K562 (cell line): ENCODE results near the gene VIPR2. TPM values are rescaled to one million over a fixed set of nuclear protein-coding genes. Genes with fewer than 3 reads are reported as not detected.

ENCODE experiments used
- CEBPG ChIP-seq, 3 experiments: fragments of 200-800 bp in 1 of 3; sonication (Bioruptor generic) in 1 of 3; sonication (generic) in 1 of 3; formaldehyde crosslinking in 1 of 3; IDR thresholded peaks in 2 of 3; conservative IDR thresholded peaks in 1 of 3; 2 replicates each; pipeline versions ENCODE4 v1.6.1 to v1.8.0; 2016 to 2022; ENCODE audit warnings: missing compliant biosample characterization in 2 of 3, missing genetic modification characterization in 2 of 3, mild to moderate bottlenecking in 1 of 3, missing genetic modification reagents in 1 of 3
- DNMT1 ChIP-seq: fragments of 450-650 bp; IDR thresholded peaks from 2 replicates; pipeline ENCODE4 v1.6.1; 2016; ENCODE audit warnings: antibody characterized with exemption, mild to moderate bottlenecking
- GATAD2A ChIP-seq: fragments of 450-650 bp; IDR thresholded peaks from 2 replicates; pipeline ENCODE4 v1.6.1; 2017
- HDAC3 ChIP-seq: fragments of 450-650 bp; IDR thresholded peaks from 2 replicates; pipeline ENCODE4 v1.6.1; 2018; ENCODE audit warnings: borderline replicate concordance, mild to moderate bottlenecking, moderate library complexity; ENCODE audit not compliant: partially characterized antibody
- HMG20A ChIP-seq: fragments of 450-650 bp; formaldehyde crosslinking; conservative IDR thresholded peaks from 2 replicates; pipeline ENCODE4 v1.4.0; 2020; ENCODE audit warnings: mild to moderate bottlenecking, mixed read lengths
- L3MBTL2 ChIP-seq: fragments of 450-650 bp; IDR thresholded peaks from 2 replicates; pipeline ENCODE4 v1.6.1; 2016; ENCODE audit warnings: mild to moderate bottlenecking, moderate library complexity
- MEIS2 ChIP-seq: fragments of 450-650 bp; IDR thresholded peaks from 2 replicates; pipeline ENCODE4 v1.6.1; 2014; ENCODE audit warnings: mild to moderate bottlenecking; ENCODE audit not compliant: partially characterized antibody
- MXI1 ChIP-seq: IDR thresholded peaks from 2 replicates; pipeline ENCODE4 v1.6.1; 2011; ENCODE audit warnings: low read depth, mild to moderate bottlenecking, improper control_type of control experiment, low read length
- NR2C1 ChIP-seq, 2 experiments: fragments of 450-650 bp; IDR thresholded peaks; 2 replicates each; pipeline ENCODE4 v1.6.1; 2017; ENCODE audit warnings: mild to moderate bottlenecking in 2 of 2, antibody characterized with exemption in 1 of 2, inconsistent platforms in 1 of 2, missing compliant biosample characterization in 1 of 2, missing genetic modification characterization in 1 of 2
- POLR2H ChIP-seq: IDR thresholded peaks from 2 replicates; pipeline ENCODE4 v1.6.1; 2016; ENCODE audit warnings: missing genetic modification characterization, low read depth, mild to moderate bottlenecking, control low read depth, missing compliant biosample characterization, moderate library complexity
- RBM25 ChIP-seq: fragments of 200-400 bp; formaldehyde crosslinking; IDR thresholded peaks from 2 replicates; pipeline ENCODE4 v1.6.1; 2018; ENCODE audit warnings: low read length, low read depth, moderate library complexity; ENCODE audit not compliant: severe bottlenecking
- RCOR1 ChIP-seq, 2 experiments: IDR thresholded peaks; 2 replicates each; pipeline ENCODE4 v1.6.1; 2012; ENCODE audit warnings: low read depth in 2 of 2, low read length in 2 of 2, borderline replicate concordance in 1 of 2, improper control_type of control experiment in 1 of 2
- SMAD1 ChIP-seq: fragments of 150-350 bp; IDR thresholded peaks from 2 replicates; pipeline ENCODE4 v1.6.1; 2014; ENCODE audit warnings: low read length, low read depth; ENCODE audit not compliant: partially characterized antibody
- SMAD3 ChIP-seq: fragments of 450-650 bp; formaldehyde crosslinking; conservative IDR thresholded peaks from 2 replicates; pipeline ENCODE4 v1.4.0; 2020; ENCODE audit warnings: mild to moderate bottlenecking
- TOE1 ChIP-seq, 2 experiments: fragments of 450-650 bp in 1 of 2; sonication (generic) in 1 of 2; formaldehyde crosslinking in 1 of 2; IDR thresholded peaks; 2 replicates each; pipeline versions ENCODE4 v1.7.1 to v1.8.0; 2016 to 2022; ENCODE audit warnings: borderline replicate concordance in 2 of 2, mild to moderate bottlenecking in 2 of 2, antibody characterized with exemption in 1 of 2, inconsistent platforms in 1 of 2, low read depth in 1 of 2, missing genetic modification reagents in 1 of 2, moderate library complexity in 1 of 2
- ZBTB7A ChIP-seq: IDR thresholded peaks from 2 replicates; pipeline ENCODE4 v1.6.1; 2011; ENCODE audit warnings: low read depth, mild to moderate bottlenecking, low read length, moderate library complexity, borderline replicate concordance; ENCODE audit not compliant: control insufficient read depth
- ZBTB8A ChIP-seq: fragments of 450-650 bp; IDR thresholded peaks from 2 replicates; pipeline ENCODE4 v1.6.1; 2018; ENCODE audit warnings: mild to moderate bottlenecking, moderate library complexity; ENCODE audit not compliant: partially characterized antibody
- ZNF174 ChIP-seq: fragments of 250-450 bp; sonication (Bioruptor Pico); IDR thresholded peaks from 2 replicates; pipeline ENCODE4 v1.4.0; 2020; ENCODE audit warnings: mild to moderate bottlenecking
- ZNF212 ChIP-seq: fragments of 450-650 bp; formaldehyde crosslinking; IDR thresholded peaks from 2 replicates; pipeline ENCODE4 v1.4.0; 2020; ENCODE audit warnings: mild to moderate bottlenecking
- ZNF586 ChIP-seq: fragments of 450-650 bp; formaldehyde crosslinking; conservative IDR thresholded peaks from 2 replicates; pipeline ENCODE4 v1.4.0; 2020; ENCODE audit warnings: mild to moderate bottlenecking, moderate library complexity
- polyA plus RNA-seq, 8 experiments: library from polyadenylated mRNA; depleted of rRNA in 4 of 8; stranded (reverse) in 5 of 8; unstranded in 3 of 8; fragments of >200 nt; fragmentation: Nextera tagmentation in 2 of 8; fragmentation: Illumina TruSeq in 1 of 8; extraction: Ambion mirVana in 2 of 8; extraction: Trizol in 1 of 8; gene quantifications; 2 replicates each; pipeline versions ENCODE4 v1.2.1 to v1.2.3, GENCODE V29; 2011 to 2014; ENCODE audit warnings: inconsistent platforms in 1 of 8, missing spikeins in 1 of 8
- total RNA-seq, 7 experiments: library from RNA; depleted of rRNA in 6 of 7; stranded (reverse); fragments of >200 nt in 6 of 7; fragmentation: Illumina TruSeq in 2 of 7; extraction: Trizol in 2 of 7; gene quantifications; 2 replicates each; pipeline versions ENCODE4 v1.2.1 to v1.2.3, GENCODE V29; 2011 to 2021; ENCODE audit warnings: low replicate concordance in 1 of 7
- TF ChIP-seq, protein P1 (sequence below), 2 experiments: fragments of 450-650 bp in 1 of 2; IDR thresholded peaks; 2 replicates each; pipeline ENCODE4 v1.6.1; 2011 to 2017; ENCODE audit warnings: low read depth in 2 of 2, antibody characterized with exemption in 1 of 2, borderline replicate concordance in 1 of 2, low read length in 1 of 2, mild to moderate bottlenecking in 1 of 2, mixed read lengths in 1 of 2; ENCODE audit not compliant: control insufficient read depth in 1 of 2
- TF ChIP-seq, protein P2 (sequence below): fragments of 450-650 bp; IDR thresholded peaks from 2 replicates; pipeline ENCODE4 v1.6.1; 2016; ENCODE audit warnings: low read depth, mild to moderate bottlenecking, moderate library complexity

The VIPR2 gene
- total and polyA plus RNA-seq, 9 of the 15 experiments (the other 6 are each of a cell fraction or from before 2014, with no cell fraction given): 0.04 TPM; not detected in 8

DNA sequence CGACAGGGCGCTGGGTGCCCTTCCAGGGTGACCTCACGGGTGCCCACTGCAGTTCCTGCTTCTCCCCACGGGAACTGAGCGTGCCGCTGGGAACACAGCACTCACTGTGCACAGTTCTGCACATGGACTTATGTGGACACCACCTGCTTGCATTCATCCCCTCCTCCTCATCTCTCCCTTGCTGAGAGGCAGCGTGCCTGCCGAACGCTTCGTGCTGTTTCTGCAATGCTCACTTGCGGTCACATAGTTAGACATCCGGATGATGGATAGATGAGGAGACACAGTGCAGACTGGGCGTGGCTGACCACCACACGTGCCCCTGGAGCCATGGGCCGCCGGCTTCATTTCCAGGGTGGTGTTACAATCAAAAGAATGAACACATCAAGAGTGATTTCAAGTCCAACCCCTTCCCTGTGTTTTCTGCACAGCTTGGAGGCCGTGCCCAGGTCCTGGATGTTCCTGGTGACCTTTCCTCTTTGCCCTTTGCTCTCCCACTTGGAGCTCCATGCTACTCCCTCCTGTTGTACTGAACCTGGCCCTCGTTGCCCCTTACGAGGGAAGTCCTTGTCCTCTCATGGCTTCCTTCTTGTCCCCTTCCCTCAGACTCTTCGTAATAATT, 119.4 kb downstream of the VIPR2 start (continued):
- TF ChIP-seq GATAD2A (no peak), ZNF586 (CRISPR knock-in tag) (no peak), L3MBTL2 (no peak), MXI1 (no peak), RCOR1 (IDR thresholded peaks at IDR 0.05; ENCODE audit: borderline replicate concordance in 1 of 2, low read depth in 2 of 2, low read length in 2 of 2) (no peak), ZBTB8A (no peak), POLR2H (no peak), ZBTB7A (no peak), CEBPG (CRISPR knock-in tag; IDR thresholded peaks at IDR 0.05) (no peak), CEBPG (tag; conservative IDR thresholded peaks at IDR 0.05 in 1 of 2, IDR thresholded peaks at IDR 0.05 in 1 of 2) (no peak), ZNF212 (CRISPR knock-in tag) (no peak), ZNF174 (CRISPR knock-in tag) (no peak), SMAD1 (no peak), HMG20A (no peak), MEIS2 (peak; percentile 82), TOE1 (IDR thresholded peaks at IDR 0.05; ENCODE audit: borderline replicate concordance) (no peak), TOE1 (CRISPR knock-in tag; IDR thresholded peaks at IDR 0.05; ENCODE audit: borderline replicate concordance, low read depth) (no peak), SMAD3 (no peak), RBM25 (no peak), NR2C1 (IDR thresholded peaks at IDR 0.05) (peak; percentile 61), NR2C1 (tag; IDR thresholded peaks at IDR 0.05) (peak; percentile 67), HDAC3 (no peak), DNMT1 (no peak)
- TF ChIP-seq, protein P1, sequence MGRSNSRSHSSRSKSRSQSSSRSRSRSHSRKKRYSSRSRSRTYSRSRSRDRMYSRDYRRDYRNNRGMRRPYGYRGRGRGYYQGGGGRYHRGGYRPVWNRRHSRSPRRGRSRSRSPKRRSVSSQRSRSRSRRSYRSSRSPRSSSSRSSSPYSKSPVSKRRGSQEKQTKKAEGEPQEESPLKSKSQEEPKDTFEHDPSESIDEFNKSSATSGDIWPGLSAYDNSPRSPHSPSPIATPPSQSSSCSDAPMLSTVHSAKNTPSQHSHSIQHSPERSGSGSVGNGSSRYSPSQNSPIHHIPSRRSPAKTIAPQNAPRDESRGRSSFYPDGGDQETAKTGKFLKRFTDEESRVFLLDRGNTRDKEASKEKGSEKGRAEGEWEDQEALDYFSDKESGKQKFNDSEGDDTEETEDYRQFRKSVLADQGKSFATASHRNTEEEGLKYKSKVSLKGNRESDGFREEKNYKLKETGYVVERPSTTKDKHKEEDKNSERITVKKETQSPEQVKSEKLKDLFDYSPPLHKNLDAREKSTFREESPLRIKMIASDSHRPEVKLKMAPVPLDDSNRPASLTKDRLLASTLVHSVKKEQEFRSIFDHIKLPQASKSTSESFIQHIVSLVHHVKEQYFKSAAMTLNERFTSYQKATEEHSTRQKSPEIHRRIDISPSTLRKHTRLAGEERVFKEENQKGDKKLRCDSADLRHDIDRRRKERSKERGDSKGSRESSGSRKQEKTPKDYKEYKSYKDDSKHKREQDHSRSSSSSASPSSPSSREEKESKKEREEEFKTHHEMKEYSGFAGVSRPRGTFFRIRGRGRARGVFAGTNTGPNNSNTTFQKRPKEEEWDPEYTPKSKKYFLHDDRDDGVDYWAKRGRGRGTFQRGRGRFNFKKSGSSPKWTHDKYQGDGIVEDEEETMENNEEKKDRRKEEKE (IDR thresholded peaks at IDR 0.05; ENCODE audit: borderline replicate concordance in 1 of 2, control insufficient read depth in 1 of 2, low read depth in 2 of 2, low read length in 1 of 2): no peak
- TF ChIP-seq, protein P2, sequence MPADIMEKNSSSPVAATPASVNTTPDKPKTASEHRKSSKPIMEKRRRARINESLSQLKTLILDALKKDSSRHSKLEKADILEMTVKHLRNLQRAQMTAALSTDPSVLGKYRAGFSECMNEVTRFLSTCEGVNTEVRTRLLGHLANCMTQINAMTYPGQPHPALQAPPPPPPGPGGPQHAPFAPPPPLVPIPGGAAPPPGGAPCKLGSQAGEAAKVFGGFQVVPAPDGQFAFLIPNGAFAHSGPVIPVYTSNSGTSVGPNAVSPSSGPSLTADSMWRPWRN: 0 out of 2 replicates have a peak, but pooled peaks have one; percentile 41
